Activated CD4-positive, alpha-beta T cell treated with anti-CD3 and anti-CD28 coated beads, Interleukin-2, Interleukin-6, amounts not matched to agents 100 ng/mL and 50 ng/mL, durations not matched to agents 16 hours and 8 hours (primary cell): ENCODE results near the gene FKBP6.
"Not testable (repeated sequence)": the region's sequence is repeated elsewhere in the genome, so short reads cannot be mapped to it uniquely, and the experiment has no call there.

ENCODE experiments used
- DNase-seq: peaks from one replicate; pipeline ENCODE4 v3.0.0-alpha.2; 2020

The FKBP6 gene

GRCh38 chr7:73358590-73359275, 30.8 kb downstream of the FKBP6 start:
- no peak for DNase-seq

GRCh38 chr7:73359306-73359705, 31.3 kb downstream of the FKBP6 start:
- no peak for DNase-seq

GRCh38 chr7:73359746-73360375, 31.9 kb downstream of the FKBP6 start:
- DNase-seq: no peak

GRCh38 chr7:73360590-73360989, 32.6 kb downstream of the FKBP6 start:
- not testable (repeated sequence) for DNase-seq

- DNase-seq: no peak
Observed at GRCh38 chr7:73363225-73364005, 35.5 kb downstream of the FKBP6 start.

- no peak for DNase-seq
Observed at GRCh38 chr7:73364006-73364728, 36.2 kb downstream of the FKBP6 start.

- no peak for DNase-seq
Observed at GRCh38 chr7:73366127-73366526, 38.2 kb downstream of the FKBP6 start.

- no peak for DNase-seq
Observed at GRCh38 chr7:73366990-73367389, 39.0 kb downstream of the FKBP6 start.

GRCh38 chr7:73369009-73369408, 41.0 kb downstream of the FKBP6 start:
- DNase-seq: no peak

GRCh38 chr7:73369622-73370021, 41.7 kb downstream of the FKBP6 start:
- no peak for DNase-seq

GRCh38 chr7:73373741-73374140, 45.8 kb downstream of the FKBP6 start:
- no peak for DNase-seq

GRCh38 chr7:73376262-73376661, 48.3 kb downstream of the FKBP6 start:
- not testable (repeated sequence) for DNase-seq

- no peak for DNase-seq
Observed at GRCh38 chr7:73376671-73377412, 48.9 kb downstream of the FKBP6 start.

GRCh38 chr7:73377413-73378200, 49.6 kb downstream of the FKBP6 start:
- DNase-seq: not testable (repeated sequence)

GRCh38 chr7:73382934-73383503, 55.1 kb downstream of the FKBP6 start:
- no peak for DNase-seq

- no peak for DNase-seq
Observed at GRCh38 chr7:73387221-73387828, 59.4 kb downstream of the FKBP6 start.

- no peak for DNase-seq
Observed at GRCh38 chr7:73387908-73388414, 60.0 kb downstream of the FKBP6 start.

- DNase-seq: no peak
Observed at GRCh38 chr7:73391396-73391795, 63.4 kb downstream of the FKBP6 start.

GRCh38 chr7:73394422-73394821, 66.5 kb downstream of the FKBP6 start:
- no peak for DNase-seq
